Panc1 (cell line): ENCODE measurements around the gene TTC3.

Experiments
- POLR2AphosphoS5 ChIP-seq: IDR thresholded peaks from 2 replicates; pipeline ENCODE4 v1.6.1; 2012; ENCODE audit warnings: mild to moderate bottlenecking, low read depth, low read length, moderate library complexity
- SIN3A ChIP-seq: IDR thresholded peaks from 2 replicates; pipeline ENCODE4 v1.6.1; 2012; ENCODE audit warnings: low read depth, mild to moderate bottlenecking, low read length, moderate library complexity, borderline replicate concordance; ENCODE audit not compliant: insufficient read depth
- TCF7L2 ChIP-seq: IDR thresholded peaks from 2 replicates; pipeline ENCODE4 v1.6.1; 2011; ENCODE audit warnings: mild to moderate bottlenecking, low read depth, low read length, inconsistent platforms
- TF ChIP-seq, protein P1 (sequence below): fragments of 450-650 bp; IDR thresholded peaks from 2 replicates; pipeline ENCODE4 v1.5.1; 2017; ENCODE audit warnings: mild to moderate bottlenecking
- TF ChIP-seq, protein P2 (sequence below), 2 experiments: IDR thresholded peaks; 2 replicates each; pipeline ENCODE4 v1.6.1; 2011 to 2012; ENCODE audit warnings: low read depth in 2 of 2, control low read depth in 1 of 2, low read length in 1 of 2, mild to moderate bottlenecking in 1 of 2, moderate library complexity in 1 of 2; ENCODE audit not compliant: insufficient read depth in 1 of 2

DNA sequence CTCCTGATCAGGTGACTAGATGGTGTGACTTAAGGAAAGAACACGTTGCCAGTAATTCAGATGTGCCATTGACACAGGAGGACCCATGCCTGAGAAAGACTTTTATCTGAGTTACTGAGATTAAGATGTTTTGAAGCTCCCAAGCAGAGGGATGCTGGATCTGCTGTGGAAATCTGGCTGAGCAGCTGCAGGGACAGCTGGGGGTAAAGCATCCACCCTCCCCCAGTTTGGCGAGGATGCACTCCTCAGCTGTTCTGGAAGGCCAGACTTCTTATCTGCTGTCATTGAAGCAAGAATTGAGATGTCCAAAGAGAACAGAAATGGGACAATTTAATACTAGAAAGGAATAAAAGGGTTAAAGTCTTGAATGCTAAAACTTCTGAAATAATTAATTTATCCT lies 25.7 kb downstream of the TTC3 start:
- TF ChIP-seq, protein P1, sequence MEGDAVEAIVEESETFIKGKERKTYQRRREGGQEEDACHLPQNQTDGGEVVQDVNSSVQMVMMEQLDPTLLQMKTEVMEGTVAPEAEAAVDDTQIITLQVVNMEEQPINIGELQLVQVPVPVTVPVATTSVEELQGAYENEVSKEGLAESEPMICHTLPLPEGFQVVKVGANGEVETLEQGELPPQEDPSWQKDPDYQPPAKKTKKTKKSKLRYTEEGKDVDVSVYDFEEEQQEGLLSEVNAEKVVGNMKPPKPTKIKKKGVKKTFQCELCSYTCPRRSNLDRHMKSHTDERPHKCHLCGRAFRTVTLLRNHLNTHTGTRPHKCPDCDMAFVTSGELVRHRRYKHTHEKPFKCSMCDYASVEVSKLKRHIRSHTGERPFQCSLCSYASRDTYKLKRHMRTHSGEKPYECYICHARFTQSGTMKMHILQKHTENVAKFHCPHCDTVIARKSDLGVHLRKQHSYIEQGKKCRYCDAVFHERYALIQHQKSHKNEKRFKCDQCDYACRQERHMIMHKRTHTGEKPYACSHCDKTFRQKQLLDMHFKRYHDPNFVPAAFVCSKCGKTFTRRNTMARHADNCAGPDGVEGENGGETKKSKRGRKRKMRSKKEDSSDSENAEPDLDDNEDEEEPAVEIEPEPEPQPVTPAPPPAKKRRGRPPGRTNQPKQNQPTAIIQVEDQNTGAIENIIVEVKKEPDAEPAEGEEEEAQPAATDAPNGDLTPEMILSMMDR, result no peak
- TF ChIP-seq POLR2AphosphoS5 (no peak), SIN3A (no peak), TCF7L2 (no peak)
- TF ChIP-seq, protein P2, sequence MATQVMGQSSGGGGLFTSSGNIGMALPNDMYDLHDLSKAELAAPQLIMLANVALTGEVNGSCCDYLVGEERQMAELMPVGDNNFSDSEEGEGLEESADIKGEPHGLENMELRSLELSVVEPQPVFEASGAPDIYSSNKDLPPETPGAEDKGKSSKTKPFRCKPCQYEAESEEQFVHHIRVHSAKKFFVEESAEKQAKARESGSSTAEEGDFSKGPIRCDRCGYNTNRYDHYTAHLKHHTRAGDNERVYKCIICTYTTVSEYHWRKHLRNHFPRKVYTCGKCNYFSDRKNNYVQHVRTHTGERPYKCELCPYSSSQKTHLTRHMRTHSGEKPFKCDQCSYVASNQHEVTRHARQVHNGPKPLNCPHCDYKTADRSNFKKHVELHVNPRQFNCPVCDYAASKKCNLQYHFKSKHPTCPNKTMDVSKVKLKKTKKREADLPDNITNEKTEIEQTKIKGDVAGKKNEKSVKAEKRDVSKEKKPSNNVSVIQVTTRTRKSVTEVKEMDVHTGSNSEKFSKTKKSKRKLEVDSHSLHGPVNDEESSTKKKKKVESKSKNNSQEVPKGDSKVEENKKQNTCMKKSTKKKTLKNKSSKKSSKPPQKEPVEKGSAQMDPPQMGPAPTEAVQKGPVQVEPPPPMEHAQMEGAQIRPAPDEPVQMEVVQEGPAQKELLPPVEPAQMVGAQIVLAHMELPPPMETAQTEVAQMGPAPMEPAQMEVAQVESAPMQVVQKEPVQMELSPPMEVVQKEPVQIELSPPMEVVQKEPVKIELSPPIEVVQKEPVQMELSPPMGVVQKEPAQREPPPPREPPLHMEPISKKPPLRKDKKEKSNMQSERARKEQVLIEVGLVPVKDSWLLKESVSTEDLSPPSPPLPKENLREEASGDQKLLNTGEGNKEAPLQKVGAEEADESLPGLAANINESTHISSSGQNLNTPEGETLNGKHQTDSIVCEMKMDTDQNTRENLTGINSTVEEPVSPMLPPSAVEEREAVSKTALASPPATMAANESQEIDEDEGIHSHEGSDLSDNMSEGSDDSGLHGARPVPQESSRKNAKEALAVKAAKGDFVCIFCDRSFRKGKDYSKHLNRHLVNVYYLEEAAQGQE (IDR thresholded peaks at IDR 0.05; ENCODE audit: insufficient read depth in 1 of 2, low read depth in 2 of 2, low read length in 1 of 2), result no peak
